CD4-positive, alpha-beta T cell treated with Interleukin-6 at 100 ng/mL for 8 hours (primary cell): ENCODE results near the gene EPS8L1.
"Not testable (repeated sequence)": the region's sequence is repeated elsewhere in the genome, so short reads cannot be mapped to it uniquely, and the experiment has no call there.

ENCODE experiments used
- DNase-seq: peaks from one replicate; pipeline ENCODE4 v3.0.0-alpha.2; 2020; ENCODE audit warnings: mixed read lengths, low spot score

Gene EPS8L1

GRCh38 chr19:55050749-55051532 is 24.7 kb upstream of the EPS8L1 start:
- no peak for DNase-seq

- no peak for DNase-seq
These were observed 21.9 kb upstream of the EPS8L1 start for GRCh38 chr19:55053735-55054134.

- DNase-seq: no peak
These were observed 18.8 kb upstream of the EPS8L1 start for GRCh38 chr19:55056827-55057226.

- no peak for DNase-seq
These were observed 16.7 kb upstream of the EPS8L1 start for GRCh38 chr19:55058781-55059610.

- DNase-seq: not testable (repeated sequence)
These were observed 15.4 kb upstream of the EPS8L1 start for GRCh38 chr19:55060287-55060686.

- peak; percentile 91 for DNase-seq
These were observed 12.8 kb upstream of the EPS8L1 start, which contains the start of gene RDH13 for GRCh38 chr19:55062735-55063491. RDH13 (minus strand) TSS chr19:55063148; CDS start chr19:55063032, 116 bp downstream.

- no peak for DNase-seq
These were observed 12.2 kb upstream of the EPS8L1 start for GRCh38 chr19:55063492-55063843.

- not testable (repeated sequence) for DNase-seq
These were observed 10.2 kb upstream of the EPS8L1 start for GRCh38 chr19:55065516-55065915.

GRCh38 chr19:55066107-55066709 is 9.5 kb upstream of the EPS8L1 start:
- DNase-seq: no peak

GRCh38 chr19:55067869-55068268 is 7.8 kb upstream of the EPS8L1 start:
- no peak for DNase-seq

- no peak for DNase-seq
These were observed 6.5 kb upstream of the EPS8L1 start for GRCh38 chr19:55068950-55069864.

- no peak for DNase-seq
These were observed 5.8 kb upstream of the EPS8L1 start for GRCh38 chr19:55069865-55070197.

GRCh38 chr19:55070466-55071128 is 5.1 kb upstream of the EPS8L1 start:
- no peak for DNase-seq

GRCh38 chr19:55071129-55071502 is 4.6 kb upstream of the EPS8L1 start:
- DNase-seq: no peak

GRCh38 chr19:55071913-55072312 is 3.8 kb upstream of the EPS8L1 start:
- no peak for DNase-seq

GRCh38 chr19:55076321-55076720 is 652 bp downstream of the EPS8L1 start:
- no peak for DNase-seq

GRCh38 chr19:55077106-55077505 is 1.4 kb downstream of the EPS8L1 start:
- no peak for DNase-seq

- no peak for DNase-seq
These were observed 3.3 kb downstream of the EPS8L1 start for GRCh38 chr19:55078996-55079395.

- no peak for DNase-seq
These were observed 3.9 kb downstream of the EPS8L1 start for GRCh38 chr19:55079400-55080038.
